ENCODE data around the gene TOX3. TPM values are rescaled to one million over a fixed set of nuclear protein-coding genes. Genes with fewer than 3 reads are reported as not detected.

The TOX3 gene
- total RNA-seq, 6 donors from 2014 or later = 0.61 to 22.0 (median 4.9) TPM

- no peak for ATAC-seq (ENCODE audit: low FRiP score in 2 of 2)
Observed at GRCh38 chr16:52535076-52535475, 11.9 kb downstream of the TOX3 start.

GRCh38 chr16:52533296-52533695 is 13.6 kb downstream of the TOX3 start:
- ATAC-seq (ENCODE audit: low FRiP score in 2 of 2) (no peak), DNase-seq (no peak)
- WGBS, 2 donors = 64 to 77% methylated on average over 1 of the region's 1 CpG
- Histone ChIP-seq H3K9me3 (no peaks in the 10 kb centered on the region), H3K4me3 (no peak overlapping the region), H3K4me1 (peaks cover 0 to 11% (median 2%) of the 10 kb centered on the region in 4 donors), H3K27me3 (no peaks in the 10 kb centered on the region), H3K27ac (no peak overlapping the region), H3K36me3 (no peaks in the 10 kb centered on the region)
- TF ChIP-seq CTCF (IDR thresholded peaks at IDR 0.05) (no peak), POLR2AphosphoS5 (IDR thresholded peaks at IDR 0.05) (no peak), EP300 (IDR thresholded peaks at IDR 0.05) (no peak)

More at GRCh38 chr16:52535076-52535475, 11.9 kb downstream of the TOX3 start:
- no peak for TF ChIP-seq EP300 (IDR thresholded peaks at IDR 0.05)
- no peak for TF ChIP-seq CTCF (IDR thresholded peaks at IDR 0.05)
- H3K27me3 ChIP-seq = no peaks in the 10 kb centered on the region
- no peaks in the 10 kb centered on the region for H3K9me3 ChIP-seq
- no peak overlapping the region for H3K27ac ChIP-seq
- H3K4me1 ChIP-seq = no peaks in the 10 kb centered on the region
- H3K36me3 ChIP-seq = no peaks in the 10 kb centered on the region
- 73 to 88% methylated on average over 3 of the region's 3 CpGs for WGBS, 2 donors
- DNase-seq = peak in 1 of 2 donors; percentile 33
- H3K4me3 ChIP-seq = no peak overlapping the region

- H3K9me3 ChIP-seq = no peaks in the 10 kb centered on the region
- H3K4me1 ChIP-seq = peaks cover 0 to 11% (median 2%) of the 10 kb centered on the region in 4 donors
- WGBS, 2 donors = 82 to 85% methylated on average over 8 of the region's 8 CpGs
- DNase-seq (no peak), ATAC-seq (ENCODE audit: low FRiP score in 2 of 2) (no peak)
- H3K4me3 ChIP-seq = no peak overlapping the region
- H3K27ac ChIP-seq = no peak overlapping the region
- no peaks in the 10 kb centered on the region for H3K27me3 ChIP-seq
- TF ChIP-seq CTCF (IDR thresholded peaks at IDR 0.05) = no peak
- H3K36me3 ChIP-seq = no peaks in the 10 kb centered on the region
Observed at GRCh38 chr16:52532384-52532783, 14.6 kb downstream of the TOX3 start.

- DNase-seq (no peak), ATAC-seq (ENCODE audit: low FRiP score in 2 of 2) (no peak)
- Histone ChIP-seq H3K36me3 (no peaks in the 10 kb centered on the region), H3K4me1 (peaks cover 0 to 11% (median 2%) of the 10 kb centered on the region in 4 donors), H3K9me3 (no peaks in the 10 kb centered on the region), H3K27ac (no peak overlapping the region), H3K4me3 (no peak overlapping the region), H3K27me3 (no peaks in the 10 kb centered on the region)
- TF ChIP-seq EP300 (IDR thresholded peaks at IDR 0.05) (no peak), POLR2A (IDR thresholded peaks at IDR 0.05) (no peak), POLR2AphosphoS5 (IDR thresholded peaks at IDR 0.05) (no peak), CTCF (IDR thresholded peaks at IDR 0.05) (no peak)
- 47 to 56% methylated on average over 1 of the region's 1 CpG for WGBS, 2 donors
Observed at GRCh38 chr16:52529226-52529625, 17.7 kb downstream of the TOX3 start.

- WGBS, 2 donors = 70 to 79% methylated on average over 4 to 5 of the region's 5 CpGs
- ATAC-seq (ENCODE audit: low FRiP score in 2 of 2) (peak; percentile 67 to 93), DNase-seq (peak in 1 of 2 donors; percentile 85)
- Histone ChIP-seq H3K27ac (no peak overlapping the region), H3K4me3 (no peak overlapping the region), H3K27me3 (no peaks in the 10 kb centered on the region), H3K4me1 (peaks cover 0 to 11% (median 2%) of the 10 kb centered on the region in 4 donors), H3K36me3 (no peaks in the 10 kb centered on the region), H3K9me3 (no peaks in the 10 kb centered on the region)
- TF ChIP-seq EP300 (IDR thresholded peaks at IDR 0.05) (peak in 2 of 4 donors; percentile 7 to 87), POLR2AphosphoS5 (IDR thresholded peaks at IDR 0.05) (peak; percentile 43 to 68), CTCF (IDR thresholded peaks at IDR 0.05) (peak in 3 of 6 experiments; percentile 13 to 41 (median 18)), POLR2A (IDR thresholded peaks at IDR 0.05) (no peak)
Observed at GRCh38 chr16:52528393-52529065, 18.4 kb downstream of the TOX3 start.

All from upper lobe of left lung (tissue), 6 donors.